ENCODE results near the gene ATP9B.

ATP9B gene

GRCh38 chr18:79418236-79418635 is 349.0 kb downstream of the ATP9B start:
- DNase-seq, result no peak

GRCh38 chr18:79418642-79419041 is 349.4 kb downstream of the ATP9B start:
- no peak for DNase-seq

GRCh38 chr18:79420033-79420745 is 351.0 kb downstream of the ATP9B start:
- no peak for DNase-seq

GRCh38 chr18:79421275-79421857 is 352.2 kb downstream of the ATP9B start:
- DNase-seq, result no peak

GRCh38 chr18:79422022-79422782 is 353.0 kb downstream of the ATP9B start:
- no peak for DNase-seq

GRCh38 chr18:79422783-79423165 is 353.6 kb downstream of the ATP9B start:
- no peak for DNase-seq

GRCh38 chr18:79423211-79424007 is 354.2 kb downstream of the ATP9B start:
- DNase-seq, result no peak

GRCh38 chr18:79424008-79424565 is 354.9 kb downstream of the ATP9B start:
- no peak for DNase-seq

GRCh38 chr18:79424880-79425568 is 355.8 kb downstream of the ATP9B start:
- no peak for DNase-seq

- no peak for DNase-seq
Observed at GRCh38 chr18:79425569-79425886, 356.3 kb downstream of the ATP9B start.

GRCh38 chr18:79426376-79427300 is 357.4 kb downstream of the ATP9B start:
- DNase-seq, result no peak

- DNase-seq, result no peak
Observed at GRCh38 chr18:79427368-79428225, 358.4 kb downstream of the ATP9B start.

Measured in activated CD4-positive, alpha-beta T cell treated with anti-CD3 and anti-CD28 coated beads, Interleukin-2, amount 50 U/mL, for 48 hours (primary cell).